Peyer's patch (tissue), 4 donors: Measurements from ENCODE around the gene SLX9. TPM values are rescaled to one million over a fixed set of nuclear protein-coding genes. Genes with fewer than 3 reads are reported as not detected.

Experiments
- DNase-seq, 3 donors: peaks; one replicate each; pipeline ENCODE4 v3.0.0-alpha.2; 2017 to 2019
- H3K27ac ChIP-seq, 4 donors: fragments of 200-600 bp; sonication (generic); one replicate each; pipeline ENCODE4 v1.5.1; 2016 to 2019
- H3K27me3 ChIP-seq, 2 donors: fragments of 200-600 bp; sonication (generic); one replicate each; pipeline ENCODE4 v1.5.1; 2019
- H3K36me3 ChIP-seq, 3 donors: fragments of 200-600 bp; sonication (generic); one replicate each; pipeline ENCODE4 v1.5.1; 2016 to 2019
- H3K4me1 ChIP-seq, 4 donors: fragments of 200-600 bp; sonication (generic); one replicate each; pipeline ENCODE4 v1.5.1; 2016 to 2019
- H3K4me3 ChIP-seq, 4 donors: fragments of 200-600 bp; sonication (generic); 1 replicate in 3 of 4; 2 replicates in 1 of 4; pipeline ENCODE4 v1.5.1; 2016 to 2019; ENCODE audit warnings: mild to moderate bottlenecking in 1 of 4
- H3K9me3 ChIP-seq, 4 donors: fragments of 200-600 bp; sonication (generic); one replicate each; pipeline ENCODE4 v1.5.1; 2016 to 2019; ENCODE audit warnings: mild to moderate bottlenecking in 1 of 4
- POLR2A ChIP-seq, 2 donors: fragments of 450-650 bp; IDR thresholded peaks; one replicate each; pipeline ENCODE4 v1.5.1; 2017; ENCODE audit warnings: antibody characterized with exemption in 2 of 2, mild to moderate bottlenecking in 2 of 2, moderate library complexity in 2 of 2
- total RNA-seq, 4 donors: library from RNA; depleted of rRNA; stranded (reverse); fragments of >200 nt; gene quantifications; one replicate each; pipeline ENCODE4 v1.1.0, GENCODE V29; 2016
- TF ChIP-seq, protein P1 (sequence below), 6 experiments: fragments of 450-650 bp in 4 of 6; fragments of 200-600 bp in 2 of 6; sonication (generic) in 1 of 6; IDR thresholded peaks; one replicate each; pipeline ENCODE4 v1.5.1; 2017 to 2019; ENCODE audit warnings: antibody characterized with exemption in 6 of 6, mild to moderate bottlenecking in 3 of 6, moderate library complexity in 1 of 6

SLX9 gene
- total RNA-seq, 4 donors from 2014 or later = 7.8 to 10.5 (median 10.0) TPM; not detected in 1

DNA sequence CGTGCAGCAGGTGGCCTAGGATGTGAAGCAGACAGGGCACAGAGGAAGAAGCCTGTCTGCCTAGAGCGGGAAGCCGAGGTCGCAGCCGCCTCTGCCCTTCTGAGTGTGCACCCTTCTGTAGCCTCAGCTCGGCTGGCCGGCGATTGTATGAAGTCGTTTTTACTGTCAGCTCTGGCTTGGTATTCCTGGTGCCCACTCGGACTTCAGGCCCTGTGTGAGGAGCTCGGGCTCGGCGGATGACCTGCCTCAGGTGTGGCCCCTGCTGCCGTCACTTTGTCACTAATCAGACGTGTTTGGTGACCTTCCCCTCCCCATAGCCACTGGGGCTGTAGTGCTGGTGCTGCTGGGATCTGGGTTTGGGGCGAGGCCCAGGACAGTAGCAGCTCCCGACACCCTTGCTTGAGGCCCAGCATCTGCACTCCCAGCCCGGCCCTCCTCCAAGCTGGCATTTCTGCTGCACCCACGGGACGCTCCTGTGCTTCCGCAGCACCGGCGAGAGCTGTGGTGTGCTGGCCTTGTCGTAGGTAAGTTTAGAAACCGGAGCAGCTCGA is 18.1 kb downstream of the SLX9 start:
- Histone ChIP-seq H3K4me1 (peaks cover 0 to 20% (median 0%) of the 10 kb centered on the region in 4 donors), H3K9me3 (no peaks in the 10 kb centered on the region), H3K36me3 (peaks cover 0 to 34% (median 0%) of the 10 kb centered on the region in 3 donors), H3K27me3 (no peaks in the 10 kb centered on the region), H3K4me3 (no peak overlapping the region), H3K27ac (peak overlapping the region; percentile 12 to 78 (median 44))
- no peak for DNase-seq
- no peak for TF ChIP-seq POLR2A (IDR thresholded peaks at IDR 0.05)
- TF ChIP-seq, protein P1, sequence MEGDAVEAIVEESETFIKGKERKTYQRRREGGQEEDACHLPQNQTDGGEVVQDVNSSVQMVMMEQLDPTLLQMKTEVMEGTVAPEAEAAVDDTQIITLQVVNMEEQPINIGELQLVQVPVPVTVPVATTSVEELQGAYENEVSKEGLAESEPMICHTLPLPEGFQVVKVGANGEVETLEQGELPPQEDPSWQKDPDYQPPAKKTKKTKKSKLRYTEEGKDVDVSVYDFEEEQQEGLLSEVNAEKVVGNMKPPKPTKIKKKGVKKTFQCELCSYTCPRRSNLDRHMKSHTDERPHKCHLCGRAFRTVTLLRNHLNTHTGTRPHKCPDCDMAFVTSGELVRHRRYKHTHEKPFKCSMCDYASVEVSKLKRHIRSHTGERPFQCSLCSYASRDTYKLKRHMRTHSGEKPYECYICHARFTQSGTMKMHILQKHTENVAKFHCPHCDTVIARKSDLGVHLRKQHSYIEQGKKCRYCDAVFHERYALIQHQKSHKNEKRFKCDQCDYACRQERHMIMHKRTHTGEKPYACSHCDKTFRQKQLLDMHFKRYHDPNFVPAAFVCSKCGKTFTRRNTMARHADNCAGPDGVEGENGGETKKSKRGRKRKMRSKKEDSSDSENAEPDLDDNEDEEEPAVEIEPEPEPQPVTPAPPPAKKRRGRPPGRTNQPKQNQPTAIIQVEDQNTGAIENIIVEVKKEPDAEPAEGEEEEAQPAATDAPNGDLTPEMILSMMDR (IDR thresholded peaks at IDR 0.05) = no peak

DNA sequence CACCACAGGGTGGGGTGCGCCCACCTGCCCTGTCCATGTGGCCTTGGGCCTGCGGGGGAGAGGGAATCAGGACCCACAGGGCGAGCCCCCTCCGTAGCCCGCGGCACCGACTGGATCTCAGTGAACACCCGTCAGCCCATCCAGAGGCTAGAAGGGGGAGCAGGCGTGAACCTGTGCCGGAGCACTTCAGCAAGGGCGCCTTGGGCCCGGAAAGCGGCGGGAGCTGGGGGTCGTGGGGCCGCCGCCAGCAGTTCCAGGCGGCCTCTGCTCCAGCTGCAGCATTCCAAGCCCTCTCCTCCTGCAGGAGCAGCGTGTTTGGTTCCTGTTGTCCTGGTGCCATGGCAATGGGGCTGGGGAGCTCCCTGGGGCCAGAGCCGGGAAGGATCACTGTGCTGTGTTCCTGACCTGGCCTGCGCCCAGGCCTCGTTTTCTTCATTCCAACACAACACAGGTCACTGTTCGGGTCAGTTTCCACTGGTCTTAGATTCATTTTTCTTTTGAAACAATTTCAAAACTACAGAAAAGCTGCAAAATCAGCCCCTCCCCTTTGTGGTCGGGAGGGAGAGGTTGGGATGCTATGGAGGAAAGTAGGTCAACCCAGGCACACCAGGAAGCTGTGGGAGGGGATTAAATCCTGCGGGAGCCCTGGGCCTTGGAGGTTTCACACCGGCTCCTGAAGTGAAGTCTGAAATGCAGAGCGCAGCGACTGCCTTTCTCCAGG is 18.8 kb downstream of the SLX9 start:
- peaks cover 0 to 20% (median 0%) of the 10 kb centered on the region in 4 donors for H3K4me1 ChIP-seq
- peak overlapping the region; percentile 32 to 78 (median 52) for H3K27ac ChIP-seq
- H3K27me3 ChIP-seq = no peaks in the 10 kb centered on the region
- peaks cover 0 to 34% (median 0%) of the 10 kb centered on the region in 3 donors for H3K36me3 ChIP-seq
- TF ChIP-seq, protein P1 (IDR thresholded peaks at IDR 0.05) = no peak
- peak; percentile 34 to 67 (median 67) for DNase-seq
- H3K4me3 ChIP-seq = no peak overlapping the region
- no peaks in the 10 kb centered on the region for H3K9me3 ChIP-seq

DNA sequence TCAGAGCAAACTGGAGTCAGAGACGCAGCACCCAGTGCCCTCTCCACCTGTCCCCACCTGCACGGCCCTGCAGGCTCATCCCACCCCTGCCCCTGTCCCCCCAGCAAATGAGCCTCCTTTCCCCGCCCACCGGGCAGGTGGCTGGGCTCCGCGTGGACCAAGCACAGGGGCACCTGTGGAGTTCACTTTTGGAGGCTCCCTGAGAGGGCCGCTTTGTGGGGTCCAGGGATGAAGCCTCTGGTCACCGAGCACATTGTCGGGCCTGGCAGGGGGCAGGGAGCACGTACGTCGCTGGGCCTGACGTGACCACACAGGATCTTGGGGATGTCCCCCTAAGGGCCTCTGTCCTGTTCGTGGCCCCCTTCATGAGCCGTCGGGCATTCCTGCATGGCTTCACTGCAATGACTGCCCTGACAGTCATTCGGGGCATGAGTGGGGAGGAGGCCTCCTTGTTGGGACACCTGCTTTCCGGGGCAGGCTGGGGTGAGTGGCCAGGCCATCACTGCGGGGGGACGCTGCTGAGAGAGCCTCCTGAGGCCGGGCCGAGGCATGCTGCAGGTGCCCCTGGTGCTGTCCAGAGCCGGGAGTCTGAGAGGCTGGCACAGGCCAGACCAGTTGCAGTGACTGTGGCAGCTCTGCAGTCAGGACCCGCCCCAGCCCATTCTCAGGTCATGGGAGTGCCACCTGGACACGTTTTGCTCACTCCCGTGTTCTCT is 19.7 kb downstream of the SLX9 start:
- peak overlapping the region in 3 of 4 donors; percentile 50 to 78 (median 52) for H3K27ac ChIP-seq
- H3K4me3 ChIP-seq = no peak overlapping the region
- DNase-seq = no peak
- peaks cover 0 to 30% (median 0%) of the 10 kb centered on the region in 3 donors for H3K36me3 ChIP-seq
- H3K9me3 ChIP-seq = no peaks in the 10 kb centered on the region
- no peaks in the 10 kb centered on the region for H3K27me3 ChIP-seq
- no peak for TF ChIP-seq POLR2A (IDR thresholded peaks at IDR 0.05)
- TF ChIP-seq, protein P1 (IDR thresholded peaks at IDR 0.05) = no peak
- H3K4me1 ChIP-seq = peaks cover 0 to 20% (median under 1%) of the 10 kb centered on the region in 4 donors

DNA sequence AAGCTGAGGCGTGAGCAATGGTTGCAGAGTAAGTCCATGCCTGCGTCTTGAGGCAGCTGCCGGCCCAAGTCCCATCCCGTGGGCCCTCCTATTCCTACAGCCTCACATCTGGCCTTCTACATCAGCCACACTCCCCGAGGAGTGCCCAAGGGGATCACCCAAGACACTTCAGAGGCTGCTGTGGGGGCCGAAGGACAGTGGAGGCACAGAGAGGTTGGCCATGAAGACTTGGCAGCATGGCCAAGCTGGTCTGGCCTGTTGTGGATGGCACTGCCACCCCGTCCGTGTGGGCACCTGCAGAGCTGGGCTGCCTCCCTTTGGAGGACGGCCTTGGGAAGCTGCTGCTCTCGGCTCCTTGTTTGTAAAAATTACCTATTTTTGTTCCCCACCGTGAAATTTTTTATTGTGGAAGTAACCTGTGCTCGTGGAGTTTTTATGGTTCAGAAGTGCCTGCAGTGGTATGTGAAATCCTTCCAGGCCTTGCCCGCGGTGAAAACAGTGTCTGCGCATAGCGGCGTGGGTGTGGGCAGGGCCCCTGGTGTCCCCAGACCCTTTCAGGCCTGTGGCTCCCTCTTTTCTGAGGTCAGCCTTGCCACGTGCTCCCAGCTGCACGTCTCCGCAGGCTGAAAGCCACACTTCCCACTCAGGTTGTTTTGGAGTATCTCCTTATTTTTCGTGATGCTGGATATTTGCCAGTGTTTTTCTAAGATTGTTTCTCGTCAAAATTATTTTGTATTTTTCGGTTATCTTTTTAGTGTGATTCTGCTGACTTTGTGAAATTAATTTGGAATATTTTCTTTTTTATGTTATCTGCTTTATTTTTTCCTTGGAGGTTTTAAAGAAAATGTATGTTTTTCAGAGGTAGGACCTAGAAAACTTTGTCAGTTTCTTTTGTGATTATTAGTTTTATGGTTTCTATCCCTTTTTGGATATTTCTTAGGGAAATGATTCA is 20.6 kb downstream of the SLX9 start:
- Histone ChIP-seq H3K4me3 (no peak overlapping the region), H3K9me3 (no peaks in the 10 kb centered on the region), H3K36me3 (peaks cover 0 to 28% (median 0%) of the 10 kb centered on the region in 3 donors), H3K4me1 (peaks cover 0 to 20% (median 2%) of the 10 kb centered on the region in 4 donors), H3K27me3 (no peaks in the 10 kb centered on the region), H3K27ac (peak overlapping the region in 3 of 4 donors; percentile 13 to 78 (median 50))
- DNase-seq = no peak
- TF ChIP-seq, protein P1 (IDR thresholded peaks at IDR 0.05) = no peak
- TF ChIP-seq POLR2A (IDR thresholded peaks at IDR 0.05) = no peak
